T-helper 17 cell (primary cell): ENCODE measurements around the gene DES. TPM values are rescaled to one million over a fixed set of nuclear protein-coding genes. Genes with fewer than 3 reads are reported as not detected.

Experiments used
- ATAC-seq: fragments of 150-1000 bp; cut with Tn5 transposase; 2 replicates; pipeline ENCODE4 v1.10.0; 2021; ENCODE audit warnings: mild to moderate bottlenecking, moderate library complexity
- DNase-seq, 3 donors: peaks; one replicate each; pipeline versions ENCODE4 v3.0.0 to v3.0.0-alpha.2; 2020 to 2021
- H3K9me3 ChIP-seq: one replicate; pipeline ENCODE4 v1.7.0; 2013; ENCODE audit warnings: low read length, mild to moderate bottlenecking; ENCODE audit not compliant: control insufficient read depth, poor library complexity, severe bottlenecking
- H3K27ac Mint-ChIP-seq: one replicate; pipeline ENCODE4 v1.8.0; 2022; ENCODE audit warnings: mild to moderate bottlenecking, moderate library complexity, mixed read lengths
- H3K27me3 Mint-ChIP-seq: one replicate; pipeline ENCODE4 v1.8.0; 2022; ENCODE audit warnings: mixed read lengths
- H3K36me3 Mint-ChIP-seq: one replicate; pipeline ENCODE4 v1.8.0; 2022; ENCODE audit warnings: low read depth, mixed read lengths
- H3K4me1 Mint-ChIP-seq: one replicate; pipeline ENCODE4 v1.8.0; 2022; ENCODE audit warnings: mild to moderate bottlenecking, mixed read lengths
- H3K4me3 Mint-ChIP-seq: one replicate; pipeline ENCODE4 v1.8.0; 2022; ENCODE audit warnings: mild to moderate bottlenecking, moderate library complexity, mixed read lengths
- total RNA-seq, 4 donors: library from RNA in 2 of 4; stranded (reverse) in 2 of 4; gene quantifications; one replicate each; pipeline ENCODE4 v1.2.3 and lab custom pipeline; 2022 to 2026

The DES gene
- total RNA-seq, 2 donors from 2014 or later: not detected

- ATAC-seq (peak; percentile 20), DNase-seq (no peak)
- H3K9me3 ChIP-seq: no peaks in the 10 kb centered on the region
- Mint-ChIP-seq H3K27ac (no peak overlapping the region), H3K4me1 (peaks cover 13% of the 10 kb centered on the region), H3K4me3 (peak overlapping the region; percentile 89), H3K36me3 (no peaks in the 10 kb centered on the region), H3K27me3 (peaks cover 5% of the 10 kb centered on the region)
These were observed 22.4 kb downstream of the DES start for GRCh38 chr2:219440388-219441256.

DNA sequence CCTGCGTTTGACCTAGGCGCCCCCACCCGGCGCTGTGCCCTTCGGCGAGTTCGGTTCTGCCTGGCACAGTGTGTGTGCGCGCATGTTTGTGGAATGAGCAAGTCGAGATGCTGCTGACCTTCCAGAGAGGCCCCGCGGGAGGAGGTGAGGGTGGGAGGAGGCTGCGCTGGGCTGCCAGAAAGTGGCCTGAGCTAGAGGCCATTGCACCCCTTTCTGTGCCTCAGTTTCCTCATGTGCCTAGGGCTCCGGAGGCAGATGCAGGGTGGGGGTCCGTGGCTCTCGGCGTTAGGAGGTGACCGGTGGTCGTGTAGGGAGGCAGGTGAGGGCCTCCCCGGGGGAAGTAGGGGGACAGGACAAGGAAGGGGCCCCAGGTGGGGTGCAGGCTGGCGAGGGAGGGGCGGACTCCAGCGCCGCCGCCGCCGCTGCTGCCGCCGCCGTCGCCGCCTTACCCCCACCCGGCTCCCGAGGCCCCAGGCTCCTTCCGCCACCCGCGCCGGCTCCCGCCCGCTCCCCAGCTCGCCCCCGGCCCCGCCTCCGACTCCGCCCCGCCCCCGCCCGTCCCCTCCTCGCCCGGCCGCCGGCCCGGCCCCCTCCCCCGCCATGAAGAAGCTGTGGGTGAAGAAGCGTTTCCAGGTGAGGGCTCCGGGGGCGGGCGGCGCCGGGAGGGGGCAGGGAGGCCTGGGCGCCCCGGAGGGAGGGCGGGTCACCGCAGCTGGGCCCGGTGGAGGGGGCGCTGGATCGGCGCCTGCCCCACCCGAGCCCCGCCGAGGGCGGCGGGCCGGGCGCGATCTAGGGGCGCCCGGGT is 23.5 kb downstream of the DES start:
- no peak overlapping the region for H3K27ac Mint-ChIP-seq

DNA sequence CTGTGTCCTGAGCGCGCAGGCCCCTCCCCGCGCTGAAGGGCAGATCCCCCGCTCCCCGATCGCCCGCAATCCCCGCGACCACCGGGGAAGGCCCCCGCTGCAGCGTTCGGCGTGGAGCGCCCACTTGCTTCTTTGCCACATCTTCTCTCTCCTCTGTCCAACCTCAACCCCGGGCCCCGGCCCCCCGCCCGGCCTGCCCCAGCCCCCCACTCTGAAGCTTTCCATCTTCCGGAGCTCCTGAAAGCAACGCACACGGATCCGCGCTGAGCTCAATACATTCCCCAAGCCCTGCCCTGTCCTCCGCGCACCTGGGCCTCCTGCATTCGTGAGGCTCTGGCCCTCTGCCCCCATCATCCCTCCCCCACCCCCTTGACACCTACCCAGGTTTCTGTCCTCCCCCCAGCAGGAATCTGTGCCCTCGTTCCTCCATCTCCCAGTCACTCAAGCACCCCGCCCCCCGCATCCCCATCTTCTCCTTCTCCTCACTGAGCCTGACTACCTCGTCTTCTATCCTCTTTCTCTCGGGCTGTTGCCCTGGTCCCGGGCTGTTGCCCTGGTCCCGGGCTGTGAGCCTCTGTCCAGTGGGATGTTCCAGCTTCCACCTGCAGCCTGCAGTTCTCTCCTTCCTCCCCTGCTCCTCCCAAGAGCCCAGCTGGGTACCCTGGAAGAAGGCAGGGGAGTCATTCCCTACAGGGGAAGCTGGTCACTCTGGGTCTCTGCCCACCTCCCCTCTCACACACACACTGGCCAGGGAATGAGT is 24.3 kb downstream of the DES start:
- no peak for ATAC-seq
- H3K27me3 Mint-ChIP-seq: peaks cover 5% of the 10 kb centered on the region

More for the DNA sequence above, 23.5 kb downstream of the DES start:
- H3K36me3 Mint-ChIP-seq: no peaks in the 10 kb centered on the region
- peak overlapping the region; percentile 89 for H3K4me3 Mint-ChIP-seq
- H3K27me3 Mint-ChIP-seq: peaks cover 5% of the 10 kb centered on the region
- peak; percentile 77 for ATAC-seq
- DNase-seq: peak; percentile 19 to 55 (median 53)
- no peaks in the 10 kb centered on the region for H3K9me3 ChIP-seq
- H3K4me1 Mint-ChIP-seq: peaks cover 13% of the 10 kb centered on the region

GRCh38 chr2:219443016-219443696 is 25.0 kb downstream of the DES start:
- H3K27ac Mint-ChIP-seq: peak overlapping the region; percentile 60
- H3K27me3 Mint-ChIP-seq: peaks cover 5% of the 10 kb centered on the region
- H3K4me3 Mint-ChIP-seq: peak overlapping the region; percentile 89
- peaks cover 13% of the 10 kb centered on the region for H3K4me1 Mint-ChIP-seq
- no peaks in the 10 kb centered on the region for H3K36me3 Mint-ChIP-seq
- ATAC-seq (no peak), DNase-seq (no peak)
- no peaks in the 10 kb centered on the region for H3K9me3 ChIP-seq

More for the DNA sequence above, 24.3 kb downstream of the DES start:
- H3K9me3 ChIP-seq: no peaks in the 10 kb centered on the region
- H3K27ac Mint-ChIP-seq: peak overlapping the region; percentile 60
- H3K36me3 Mint-ChIP-seq: no peaks in the 10 kb centered on the region
- no peak for DNase-seq
- H3K4me1 Mint-ChIP-seq: peaks cover 13% of the 10 kb centered on the region
- peak overlapping the region; percentile 89 for H3K4me3 Mint-ChIP-seq

DNA sequence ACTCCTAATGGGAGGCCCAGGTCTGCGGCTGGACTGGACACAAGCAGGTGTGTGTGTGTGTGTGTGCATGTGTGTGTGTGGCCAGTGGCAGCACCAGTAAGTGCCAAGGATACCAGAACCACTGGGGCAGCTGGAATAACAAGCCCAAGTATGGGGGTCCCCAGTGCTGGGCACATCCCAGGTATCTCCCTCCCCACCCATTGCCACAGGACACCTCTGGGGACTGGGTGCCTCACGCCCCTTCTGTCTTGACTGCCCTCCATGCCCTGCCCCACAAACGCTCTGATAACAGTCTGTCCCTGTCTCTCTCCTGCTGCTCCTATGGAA is 25.5 kb downstream of the DES start:
- H3K27me3 Mint-ChIP-seq: peaks cover 5% of the 10 kb centered on the region
- DNase-seq: no peak
- H3K36me3 Mint-ChIP-seq: no peaks in the 10 kb centered on the region
- ATAC-seq: no peak
- peaks cover 13% of the 10 kb centered on the region for H3K4me1 Mint-ChIP-seq
- no peak overlapping the region for H3K4me3 Mint-ChIP-seq
- no peak overlapping the region for H3K27ac Mint-ChIP-seq
- no peaks in the 10 kb centered on the region for H3K9me3 ChIP-seq

DNA sequence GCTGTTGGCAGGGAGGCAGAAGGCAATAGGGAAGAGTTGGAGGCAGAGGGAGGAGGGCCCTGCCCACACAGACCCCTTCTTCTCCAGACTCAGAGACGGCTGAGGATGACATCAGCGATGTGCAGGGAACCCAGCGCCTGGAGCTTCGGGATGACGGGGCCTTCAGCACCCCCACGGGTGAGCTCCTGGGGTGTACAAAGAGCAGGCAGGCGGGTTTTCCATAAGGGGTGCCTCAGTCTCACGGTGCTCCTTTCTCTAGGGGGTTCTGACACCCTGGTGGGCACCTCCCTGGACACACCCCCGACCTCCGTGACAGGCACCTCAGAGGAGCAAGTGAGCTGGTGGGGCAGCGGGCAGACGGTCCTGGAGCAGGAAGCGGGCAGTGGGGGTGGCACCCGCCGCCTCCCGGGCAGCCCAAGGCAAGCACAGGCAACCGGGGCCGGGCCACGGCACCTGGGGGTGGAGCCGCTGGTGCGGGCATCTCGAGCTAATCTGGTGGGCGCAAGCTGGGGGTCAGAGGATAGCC is 26.5 kb downstream of the DES start:
- ATAC-seq: no peak
- no peaks in the 10 kb centered on the region for H3K9me3 ChIP-seq
- H3K4me3 Mint-ChIP-seq: no peak overlapping the region
- peaks cover 7% of the 10 kb centered on the region for H3K27me3 Mint-ChIP-seq
- no peaks in the 10 kb centered on the region for H3K36me3 Mint-ChIP-seq
- DNase-seq: no peak
- H3K4me1 Mint-ChIP-seq: peaks cover 13% of the 10 kb centered on the region
- no peak overlapping the region for H3K27ac Mint-ChIP-seq

GRCh38 chr2:219445220-219445640 is 27.1 kb downstream of the DES start:
- peaks cover 4% of the 10 kb centered on the region for H3K36me3 Mint-ChIP-seq
- H3K27me3 Mint-ChIP-seq: peaks cover 13% of the 10 kb centered on the region
- no peaks in the 10 kb centered on the region for H3K9me3 ChIP-seq
- ATAC-seq (no peak), DNase-seq (no peak)
- H3K27ac Mint-ChIP-seq: no peak overlapping the region
- H3K4me3 Mint-ChIP-seq: no peak overlapping the region
- peaks cover 13% of the 10 kb centered on the region for H3K4me1 Mint-ChIP-seq

DNA sequence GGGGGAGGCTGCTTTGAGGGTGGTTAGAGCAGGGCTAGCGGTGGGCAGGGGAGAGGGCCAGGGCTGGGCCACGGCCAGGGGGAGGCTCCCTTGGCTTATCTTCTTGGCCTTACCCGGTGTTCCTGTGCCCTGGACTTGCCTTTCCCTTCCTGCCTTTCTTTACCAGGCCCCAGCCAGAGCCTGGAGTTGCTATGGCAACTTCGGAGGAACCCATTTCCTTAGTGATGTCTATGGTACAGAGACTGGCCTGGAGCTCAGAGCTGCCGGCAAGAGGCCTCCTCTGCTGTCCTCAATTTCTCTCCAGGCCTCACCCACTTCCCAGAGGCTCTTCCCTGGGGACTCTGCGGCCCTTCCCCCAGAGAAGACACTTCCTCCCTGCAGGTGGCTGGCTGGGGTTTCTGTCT is 27.9 kb downstream of the DES start:
- Mint-ChIP-seq H3K36me3 (peaks cover 4% of the 10 kb centered on the region), H3K4me3 (no peak overlapping the region), H3K27ac (no peak overlapping the region), H3K4me1 (peaks cover 10% of the 10 kb centered on the region), H3K27me3 (peaks cover 14% of the 10 kb centered on the region)
- no peaks in the 10 kb centered on the region for H3K9me3 ChIP-seq
- DNase-seq: no peak
- ATAC-seq: no peak

- no peak overlapping the region for H3K27ac Mint-ChIP-seq
- ATAC-seq (no peak), DNase-seq (no peak)
- no peak overlapping the region for H3K4me3 Mint-ChIP-seq
- H3K4me1 Mint-ChIP-seq: peaks cover 5% of the 10 kb centered on the region
- no peaks in the 10 kb centered on the region for H3K9me3 ChIP-seq
- peaks cover 4% of the 10 kb centered on the region for H3K36me3 Mint-ChIP-seq
- peaks cover 13% of the 10 kb centered on the region for H3K27me3 Mint-ChIP-seq
These were observed 28.5 kb downstream of the DES start for GRCh38 chr2:219446689-219447088.

DNA sequence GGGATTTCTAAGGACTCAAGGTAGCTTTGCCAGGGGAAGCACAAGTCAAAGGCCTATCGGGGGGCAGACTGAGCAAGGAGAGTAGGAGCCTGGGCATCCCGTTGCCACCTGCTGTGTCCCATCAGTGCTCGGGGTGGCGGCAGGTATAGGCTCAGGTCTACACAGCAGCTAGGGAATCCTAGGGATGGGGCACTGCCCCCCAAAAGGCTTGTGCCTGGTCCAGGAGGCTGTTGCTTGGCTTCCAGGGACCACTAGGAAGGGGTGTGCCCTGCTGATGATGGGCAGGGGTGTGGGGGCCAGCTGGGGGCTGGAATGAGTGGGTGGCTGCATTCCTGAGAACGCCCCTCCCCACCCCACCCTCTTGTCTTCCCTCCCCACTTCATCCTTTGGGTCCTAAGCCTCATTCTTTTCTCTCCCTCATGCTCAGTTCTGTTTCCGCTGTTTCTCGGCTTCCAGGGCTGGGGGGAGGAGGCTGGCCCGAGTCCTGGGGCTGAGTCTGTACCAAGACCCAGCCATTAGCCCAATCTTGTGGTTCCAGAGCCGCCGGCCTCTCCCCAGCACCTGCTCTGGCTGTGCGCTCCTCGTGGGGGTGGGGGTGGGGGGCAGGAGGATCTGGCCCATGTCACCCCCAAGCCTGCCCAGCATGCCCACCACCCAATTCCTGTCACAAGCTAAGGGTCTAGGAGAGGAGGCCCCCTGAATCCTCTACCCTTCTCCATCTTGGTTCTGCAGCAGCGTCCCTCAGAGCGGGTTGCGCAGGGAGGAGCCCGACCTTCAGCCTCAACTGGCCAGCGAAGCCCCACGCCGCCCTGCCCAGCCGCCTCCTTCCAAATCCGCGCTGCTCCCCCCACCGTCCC is 29.3 kb downstream of the DES start:
- Mint-ChIP-seq H3K36me3 (peaks cover 4% of the 10 kb centered on the region), H3K27ac (no peak overlapping the region), H3K4me1 (peaks cover 5% of the 10 kb centered on the region), H3K4me3 (peak overlapping the region; percentile 21), H3K27me3 (peaks cover 13% of the 10 kb centered on the region)
- DNase-seq (no peak), ATAC-seq (no peak)
- no peaks in the 10 kb centered on the region for H3K9me3 ChIP-seq

- DNase-seq (no peak), ATAC-seq (no peak)
- Mint-ChIP-seq H3K36me3 (peaks cover 4% of the 10 kb centered on the region), H3K27me3 (peaks cover 19% of the 10 kb centered on the region), H3K27ac (no peak overlapping the region), H3K4me3 (peak overlapping the region; percentile 21), H3K4me1 (no peaks in the 10 kb centered on the region)
- H3K9me3 ChIP-seq: no peaks in the 10 kb centered on the region
These were observed 30.1 kb downstream of the DES start for GRCh38 chr2:219448099-219448775.
